Measurements from ENCODE around the gene CDK10.

DNA sequence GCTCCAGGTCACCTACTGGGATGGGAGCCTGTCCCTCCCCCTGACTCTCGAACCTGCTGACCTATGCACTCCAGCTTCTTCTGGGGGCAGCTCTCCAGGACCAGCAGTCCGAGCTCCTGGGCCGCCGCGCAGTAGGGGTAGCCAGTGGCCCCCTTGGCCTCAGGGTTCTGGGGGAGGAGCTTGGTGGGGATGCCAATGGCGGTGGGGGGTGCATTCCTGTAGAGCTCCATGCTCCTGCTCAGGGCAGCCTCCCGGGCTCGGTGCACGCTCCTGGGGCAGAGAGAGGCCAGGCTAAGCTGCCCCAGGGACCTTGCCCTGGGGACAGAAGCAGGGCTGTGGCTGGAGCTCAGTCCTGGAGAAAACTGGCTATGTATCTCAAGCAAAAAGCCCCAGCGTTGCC lies 22.7 kb downstream of the CDK10 start:
- TF ChIP-seq, protein P1, sequence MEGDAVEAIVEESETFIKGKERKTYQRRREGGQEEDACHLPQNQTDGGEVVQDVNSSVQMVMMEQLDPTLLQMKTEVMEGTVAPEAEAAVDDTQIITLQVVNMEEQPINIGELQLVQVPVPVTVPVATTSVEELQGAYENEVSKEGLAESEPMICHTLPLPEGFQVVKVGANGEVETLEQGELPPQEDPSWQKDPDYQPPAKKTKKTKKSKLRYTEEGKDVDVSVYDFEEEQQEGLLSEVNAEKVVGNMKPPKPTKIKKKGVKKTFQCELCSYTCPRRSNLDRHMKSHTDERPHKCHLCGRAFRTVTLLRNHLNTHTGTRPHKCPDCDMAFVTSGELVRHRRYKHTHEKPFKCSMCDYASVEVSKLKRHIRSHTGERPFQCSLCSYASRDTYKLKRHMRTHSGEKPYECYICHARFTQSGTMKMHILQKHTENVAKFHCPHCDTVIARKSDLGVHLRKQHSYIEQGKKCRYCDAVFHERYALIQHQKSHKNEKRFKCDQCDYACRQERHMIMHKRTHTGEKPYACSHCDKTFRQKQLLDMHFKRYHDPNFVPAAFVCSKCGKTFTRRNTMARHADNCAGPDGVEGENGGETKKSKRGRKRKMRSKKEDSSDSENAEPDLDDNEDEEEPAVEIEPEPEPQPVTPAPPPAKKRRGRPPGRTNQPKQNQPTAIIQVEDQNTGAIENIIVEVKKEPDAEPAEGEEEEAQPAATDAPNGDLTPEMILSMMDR (IDR thresholded peaks at IDR 0.05), result no peak
- TF ChIP-seq POLR2A (IDR thresholded peaks at IDR 0.05; ENCODE audit: low read depth), result no peak
- TF ChIP-seq EP300 (IDR thresholded peaks at IDR 0.05), result no peak
- no peak for TF ChIP-seq POLR2AphosphoS5 (IDR thresholded peaks at IDR 0.05)

All from esophagus muscularis mucosa (tissue), 4 donors.